GM21515 (cell line): ENCODE results near the gene DGKE.

Source experiments
- ATAC-seq: cut with Tn5 transposase; IDR thresholded peaks from one replicate; pipeline ENCODE4 v1.9.1; 2021; ENCODE audit not compliant: unreplicated experiment

Gene DGKE

DNA sequence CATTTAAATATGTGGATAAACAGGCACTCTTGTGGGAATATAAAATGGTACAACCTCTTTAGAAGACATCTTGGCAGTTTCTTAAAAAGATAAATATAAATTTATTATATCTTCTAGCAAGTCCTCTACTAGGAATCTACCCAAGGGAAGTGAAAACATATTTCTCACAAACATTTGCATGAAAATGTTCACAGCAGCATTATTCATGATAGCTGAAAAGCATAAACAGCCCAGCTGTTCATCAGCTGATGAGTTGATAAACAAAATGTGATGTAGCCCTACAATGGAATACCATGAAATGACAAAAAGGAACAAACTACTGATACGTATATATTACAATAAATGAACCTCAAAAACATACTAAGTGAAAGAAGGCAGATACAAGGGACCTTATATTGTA lies 12.0 kb downstream of the DGKE start:
- no peak for ATAC-seq

GRCh38 chr17:56847106-56847505 lies 13.2 kb downstream of the DGKE start:
- no peak for ATAC-seq

- ATAC-seq: no peak
These were observed 15.2 kb downstream of the DGKE start for GRCh38 chr17:56849131-56849530.

DNA sequence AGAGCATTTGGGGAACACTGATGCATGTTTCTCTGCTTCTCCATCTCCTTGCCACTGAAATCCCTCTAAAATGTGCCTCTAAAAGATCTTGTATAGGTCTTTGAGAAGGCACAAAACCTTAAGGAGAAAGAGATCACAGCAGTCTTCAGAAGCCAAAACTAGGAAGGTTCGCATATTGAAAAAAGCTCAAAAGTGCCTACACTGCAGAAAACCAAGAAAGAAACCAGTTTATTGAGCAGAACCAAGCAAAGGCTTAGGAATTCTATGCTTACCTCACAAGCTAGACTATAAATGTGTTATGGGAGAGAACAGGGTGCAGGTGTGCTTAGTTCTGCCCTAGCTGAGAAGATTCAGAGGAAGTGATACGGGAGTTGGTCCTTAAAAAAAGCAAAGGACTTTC lies 16.6 kb downstream of the DGKE start:
- no peak for ATAC-seq

GRCh38 chr17:56851008-56851407 lies 17.1 kb downstream of the DGKE start:
- ATAC-seq: no peak

GRCh38 chr17:56861899-56862298 lies 27.9 kb downstream of the DGKE start:
- ATAC-seq: no peak

GRCh38 chr17:56863974-56864373 lies 30.0 kb downstream of the DGKE start:
- ATAC-seq: no peak

DNA sequence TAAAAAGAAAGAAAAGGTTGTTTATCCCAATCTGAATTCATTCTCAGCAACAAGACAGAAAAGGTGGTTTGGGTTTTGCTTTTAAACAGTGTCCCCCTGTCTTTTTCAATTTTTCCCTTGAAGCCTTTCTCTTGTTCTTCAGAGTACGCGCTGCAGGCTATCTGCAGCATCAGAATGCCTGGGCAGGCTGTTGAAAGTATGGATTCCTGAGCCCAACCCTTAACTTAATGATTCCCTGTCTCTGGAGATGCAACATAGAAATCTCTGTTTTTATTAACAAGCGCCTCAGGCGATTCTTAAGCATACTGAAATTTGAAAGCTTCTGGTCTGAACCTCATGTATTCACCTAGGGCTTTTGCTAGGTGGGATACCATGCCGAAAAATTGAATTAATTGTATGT lies 32.1 kb downstream of the DGKE start:
- no peak for ATAC-seq

DNA sequence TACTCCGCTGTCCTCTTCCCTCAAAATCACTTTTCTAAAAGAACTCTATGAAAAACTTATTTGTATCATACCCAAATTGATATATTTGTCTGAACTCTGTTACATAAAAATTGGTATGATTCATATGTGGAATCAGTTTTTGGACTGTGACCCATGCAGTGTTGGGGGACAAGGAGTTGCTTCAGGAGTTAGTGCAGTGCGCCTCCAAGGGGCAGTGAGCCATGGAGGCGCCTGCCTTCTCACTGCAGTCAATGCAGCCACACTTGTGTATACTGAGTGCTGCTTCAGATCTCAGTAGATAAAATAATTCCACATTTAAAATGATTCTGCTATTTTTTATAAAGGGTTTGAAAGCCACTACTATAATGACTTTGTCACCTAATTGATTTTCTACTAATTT lies 32.5 kb downstream of the DGKE start:
- no peak for ATAC-seq

- no peak for ATAC-seq
These were observed 34.0 kb downstream of the DGKE start for GRCh38 chr17:56867948-56868376.

DNA sequence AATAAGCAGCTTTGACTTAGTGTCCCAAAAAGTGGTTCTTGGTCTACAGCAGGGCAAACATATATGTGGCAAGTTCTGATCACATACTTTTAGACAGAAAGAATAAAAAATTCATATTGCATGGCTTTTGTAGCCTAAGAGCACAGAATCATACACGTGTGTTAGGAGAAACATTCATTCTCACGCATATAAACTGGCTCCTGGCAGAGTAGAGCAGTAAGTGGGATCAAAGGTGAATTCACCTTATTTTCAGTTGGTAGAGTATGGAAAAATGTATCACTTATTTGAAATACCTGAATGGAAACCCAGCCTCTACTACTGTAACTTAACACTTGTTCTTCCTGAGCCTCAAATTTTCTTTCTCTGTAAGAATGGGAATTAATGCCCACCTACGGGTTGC lies 34.8 kb downstream of the DGKE start:
- no peak for ATAC-seq

GRCh38 chr17:56870081-56870651 lies 36.2 kb downstream of the DGKE start:
- ATAC-seq: no peak

DNA sequence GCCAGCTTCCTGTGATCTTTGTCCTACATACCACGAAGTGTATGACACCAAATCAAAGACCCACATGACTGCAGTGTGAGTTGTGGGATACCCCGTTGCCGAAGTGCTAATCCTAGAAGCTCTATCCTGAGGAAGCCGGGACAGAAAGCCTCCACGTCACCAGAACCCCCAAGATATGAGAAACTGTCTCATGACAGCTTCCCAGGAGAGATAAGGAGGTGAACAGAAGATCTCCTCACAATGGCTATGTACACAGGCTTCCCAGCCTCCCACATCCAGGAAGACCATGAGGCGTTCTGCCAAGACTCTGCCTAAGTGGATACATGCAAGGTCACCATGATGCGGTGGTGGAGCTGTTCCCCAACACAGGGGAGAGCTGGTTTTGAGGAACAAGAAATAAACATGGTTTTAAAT lies 42.8 kb downstream of the DGKE start:
- no peak for ATAC-seq

- no peak for ATAC-seq
These were observed 45.3 kb downstream of the DGKE start for GRCh38 chr17:56879280-56879679.

DNA sequence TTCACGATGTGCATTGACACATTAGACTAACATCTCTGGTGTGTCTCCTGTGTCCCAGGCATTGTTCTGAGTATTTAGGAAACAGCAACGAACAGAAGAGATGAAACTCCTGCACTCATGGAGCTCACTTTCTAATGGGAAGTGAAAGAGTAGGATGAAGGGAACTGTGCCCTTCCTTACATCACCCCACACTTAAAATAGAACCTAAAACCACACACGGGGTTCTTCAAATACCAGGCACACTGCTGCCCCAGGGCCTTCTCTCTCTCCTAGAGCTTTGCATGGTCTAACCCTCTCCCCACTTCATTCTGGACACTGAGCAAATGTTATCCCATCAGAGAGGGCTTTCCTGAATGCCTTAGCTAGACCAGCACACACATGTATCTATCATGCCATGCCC lies 46.2 kb downstream of the DGKE start:
- ATAC-seq: no peak

GRCh38 chr17:56880571-56880970 lies 46.6 kb downstream of the DGKE start:
- no peak for ATAC-seq

DNA sequence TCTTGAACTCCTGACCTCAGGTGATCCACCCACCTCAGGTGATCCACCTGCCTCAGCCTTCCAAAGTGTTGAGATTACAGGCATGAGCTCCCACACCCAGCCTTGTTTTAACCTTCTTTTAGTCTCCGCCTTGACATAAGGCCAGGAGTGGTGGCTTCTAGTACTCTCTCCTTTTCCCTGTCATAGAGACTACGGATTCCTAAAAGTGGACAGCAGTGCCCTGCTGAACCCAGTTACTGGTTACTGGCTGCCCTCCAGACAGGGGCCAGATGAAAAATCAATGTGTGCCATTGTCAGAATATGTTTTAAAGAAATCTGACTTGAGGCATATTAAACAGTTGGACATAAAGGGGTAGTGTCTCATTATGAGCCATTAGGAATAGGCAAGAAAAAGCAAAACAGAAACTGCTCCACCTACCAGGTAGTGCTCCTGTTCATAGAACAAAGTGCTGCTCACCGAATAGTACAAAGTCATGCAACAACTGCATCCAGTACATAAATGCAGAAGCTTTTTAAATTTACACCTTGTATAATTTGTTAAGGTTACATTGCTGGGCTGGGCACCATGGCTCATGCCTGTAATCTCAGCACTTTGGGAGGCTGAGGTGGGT lies 47.8 kb downstream of the DGKE start:
- no peak for ATAC-seq

DNA sequence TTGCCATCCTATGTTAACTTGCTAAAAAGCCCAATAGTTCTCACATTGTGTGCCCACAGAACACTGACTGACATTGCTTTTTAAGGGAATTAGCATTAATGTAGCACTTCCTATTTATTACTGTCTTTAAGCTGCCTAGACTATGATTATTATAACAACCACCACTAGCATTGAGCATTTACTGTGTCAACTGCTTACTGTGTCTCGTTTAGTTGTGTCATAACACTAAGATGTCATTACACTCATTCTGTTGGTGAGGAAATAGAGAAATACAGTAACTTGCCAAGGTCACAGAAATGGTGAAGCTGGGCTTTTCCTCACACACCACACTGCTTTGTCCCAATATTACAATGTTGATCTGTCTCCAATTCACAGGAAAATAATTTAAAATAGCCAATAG lies 49.7 kb downstream of the DGKE start:
- ATAC-seq: no peak

DNA sequence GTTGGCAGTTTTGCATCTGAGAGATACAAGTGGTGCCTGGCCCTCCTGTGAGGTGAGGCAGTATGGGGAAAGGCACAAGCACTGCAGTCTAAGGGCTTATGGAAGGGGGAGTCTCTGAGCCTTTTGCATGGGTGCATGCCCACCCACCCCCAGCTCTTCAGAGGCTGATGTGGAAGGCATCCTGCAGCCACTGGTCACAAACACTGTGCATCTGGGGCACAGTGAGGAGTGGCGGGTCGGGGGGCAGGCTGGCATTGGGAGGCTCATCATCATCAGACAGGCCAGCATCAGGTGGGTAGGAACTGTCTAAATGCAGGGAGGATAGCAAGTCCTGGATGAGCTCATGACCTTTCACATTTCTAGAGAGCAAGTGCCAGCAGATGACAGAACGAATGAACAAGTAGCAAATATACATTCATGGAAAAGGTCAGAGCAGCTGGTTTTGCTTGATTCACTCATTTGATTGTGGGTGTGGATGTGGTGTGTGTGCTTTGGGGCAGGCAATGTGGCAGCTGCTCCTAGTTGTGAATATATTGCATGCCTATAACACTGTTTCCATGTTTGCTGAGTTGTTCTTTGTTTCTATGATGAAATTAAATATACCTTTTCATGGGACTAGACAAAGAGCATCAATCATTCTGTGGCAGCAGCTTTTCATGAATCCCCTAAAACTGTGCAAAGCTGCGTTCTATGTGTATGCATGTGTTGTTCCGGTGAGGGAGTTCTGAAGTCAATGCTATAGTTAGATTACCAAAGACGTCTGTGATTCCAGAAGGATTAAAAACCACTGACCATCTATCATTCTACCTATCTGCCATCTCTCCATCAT lies 50.7 kb downstream of the DGKE start:
- no peak for ATAC-seq

DNA sequence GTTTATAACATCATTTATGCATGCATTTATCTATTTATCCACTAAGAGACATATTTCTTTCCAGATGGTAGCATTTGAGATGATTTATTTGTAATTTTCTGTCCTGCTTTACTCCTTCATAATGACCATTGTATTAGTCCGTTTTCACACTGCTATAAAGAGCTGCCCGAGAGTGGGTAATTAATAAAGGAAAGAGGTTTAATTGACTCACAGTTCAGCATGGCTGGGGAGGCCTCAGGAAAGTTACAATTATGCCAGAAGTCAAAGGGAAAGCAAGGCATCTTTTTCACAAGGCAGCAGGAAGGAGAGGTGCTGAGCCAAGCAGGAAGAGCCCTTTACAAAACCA lies 51.3 kb downstream of the DGKE start:
- no peak for ATAC-seq

GRCh38 chr17:56886288-56886731 lies 52.4 kb downstream of the DGKE start:
- no peak for ATAC-seq

GRCh38 chr17:56887105-56887504 lies 53.2 kb downstream of the DGKE start:
- no peak for ATAC-seq
